ENCODE measurements around the gene ST14.
A peak's percentile ranks its signal among the peaks of the same experiment; 100 is the strongest.

Gene ST14

DNA sequence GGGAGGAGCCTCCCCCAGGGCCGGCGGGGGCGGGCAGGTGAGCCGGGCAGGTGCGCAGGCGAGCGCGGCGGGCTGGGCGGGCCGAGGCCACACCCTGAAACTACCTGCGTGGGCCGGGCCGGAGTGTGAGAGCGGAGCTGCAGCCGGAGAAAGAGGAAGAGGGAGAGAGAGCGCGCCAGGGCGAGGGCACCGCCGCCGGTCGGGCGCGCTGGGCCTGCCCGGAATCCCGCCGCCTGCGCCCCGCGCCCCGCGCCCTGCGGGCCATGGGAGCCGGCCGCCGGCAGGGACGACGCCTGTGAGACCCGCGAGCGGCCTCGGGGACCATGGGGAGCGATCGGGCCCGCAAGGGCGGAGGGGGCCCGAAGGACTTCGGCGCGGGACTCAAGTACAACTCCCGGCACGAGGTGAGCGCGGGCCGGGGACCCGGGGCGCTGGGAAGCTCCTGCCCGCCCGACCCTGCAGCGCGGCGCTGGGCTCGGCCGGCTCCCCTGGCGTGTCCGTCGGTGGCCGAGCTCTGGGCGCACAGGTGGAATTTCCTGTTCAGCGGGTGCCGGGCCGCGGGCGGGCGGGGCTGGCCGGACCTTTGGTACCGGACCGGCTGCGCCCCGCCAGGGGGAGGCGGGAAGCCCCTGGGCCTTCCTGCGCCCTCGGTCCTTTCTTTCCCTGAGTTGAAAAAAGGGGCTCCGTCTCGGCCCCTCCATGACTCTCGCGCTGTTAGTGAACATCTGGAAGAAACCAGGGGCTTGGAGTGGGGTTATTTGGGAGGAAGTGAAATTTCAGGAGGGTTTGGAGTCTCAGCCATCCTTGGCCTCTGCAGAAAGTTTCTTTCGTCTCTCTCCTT, at the start of gene ST14:
ST14 (plus strand) TSS at position 126 of the 841 bp plus-strand sequence; CDS start at position 324, 198 bp downstream.
- no peak for FAIRE-seq

- no peak for FAIRE-seq
These were observed 49.1 kb upstream of the ST14 start for GRCh38 chr11:130110339-130111108.

- FAIRE-seq, result no peak
These were observed 47.3 kb upstream of the ST14 start for GRCh38 chr11:130112071-130112830.

GRCh38 chr11:130114281-130114680, 45.3 kb upstream of the ST14 start:
- no peak for FAIRE-seq

DNA sequence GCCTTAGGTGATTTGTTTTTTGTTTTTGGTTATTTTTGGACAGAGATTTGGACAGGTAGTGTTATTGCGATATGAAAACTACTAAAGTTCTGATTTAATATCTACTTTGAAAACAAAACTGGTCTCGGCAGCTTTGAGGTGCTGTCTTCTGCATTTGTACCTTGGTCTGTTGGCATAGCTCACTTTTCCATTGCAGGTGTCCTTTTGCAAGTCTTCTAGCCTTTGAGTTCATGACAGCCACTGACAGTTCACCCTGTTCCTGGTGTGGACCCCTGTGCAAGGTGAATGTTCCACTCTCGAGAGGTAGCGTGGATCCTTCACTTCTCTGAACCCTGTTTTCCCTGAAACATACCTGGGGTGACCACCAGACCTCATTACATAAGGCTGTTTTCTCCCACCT, 44.9 kb upstream of the ST14 start:
- FAIRE-seq, result no peak

GRCh38 chr11:130115218-130115617, 44.4 kb upstream of the ST14 start:
- FAIRE-seq, result no peak

- no peak for FAIRE-seq
These were observed 41.4 kb upstream of the ST14 start for GRCh38 chr11:130118165-130118564.

GRCh38 chr11:130118636-130119387, 40.8 kb upstream of the ST14 start:
- FAIRE-seq, result no peak

DNA sequence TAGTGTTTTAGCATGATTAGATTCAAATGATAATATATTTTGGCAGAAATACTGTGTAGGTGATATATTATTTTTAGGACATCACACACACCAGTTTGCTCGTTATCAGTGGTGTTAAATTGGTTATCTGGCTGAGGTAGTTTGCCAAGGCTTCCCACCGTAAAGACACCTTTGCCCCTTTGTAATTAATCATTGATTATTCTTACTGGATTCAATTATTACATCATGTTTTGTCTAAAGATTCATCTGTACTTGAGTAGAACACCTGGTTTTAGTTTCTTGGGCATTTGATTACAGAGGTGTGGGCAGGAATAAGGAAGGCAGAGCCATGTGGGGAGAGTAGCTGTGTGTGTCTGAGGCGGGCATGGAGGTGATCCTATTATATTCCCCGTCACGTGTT, 39.5 kb upstream of the ST14 start:
- no peak for FAIRE-seq

DNA sequence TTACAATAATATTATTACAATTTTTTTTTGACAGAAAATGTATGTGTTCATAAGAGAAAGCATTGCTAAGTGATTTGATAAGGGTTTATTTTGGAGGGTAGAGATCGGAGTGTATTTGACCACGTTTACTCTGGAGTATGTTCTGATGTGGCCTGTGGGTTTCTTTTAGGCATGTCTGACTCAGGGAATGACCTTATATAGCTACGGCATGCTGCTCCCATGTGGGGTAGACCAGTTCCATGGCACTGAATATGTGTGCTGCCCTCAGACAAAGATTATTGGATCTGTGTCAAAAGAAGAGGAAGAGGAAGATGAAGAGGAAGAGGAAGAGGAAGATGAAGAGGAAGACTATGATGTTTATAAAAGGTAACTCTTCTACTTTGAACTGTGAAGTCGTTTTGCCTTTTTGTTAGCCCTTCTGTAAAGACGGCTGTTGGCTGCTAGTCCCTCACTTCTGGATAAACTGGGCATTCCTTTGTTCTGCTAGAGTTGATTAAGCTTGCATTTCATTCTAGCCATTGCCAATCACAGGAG, 38.1 kb upstream of the ST14 start:
- FAIRE-seq, result no peak

DNA sequence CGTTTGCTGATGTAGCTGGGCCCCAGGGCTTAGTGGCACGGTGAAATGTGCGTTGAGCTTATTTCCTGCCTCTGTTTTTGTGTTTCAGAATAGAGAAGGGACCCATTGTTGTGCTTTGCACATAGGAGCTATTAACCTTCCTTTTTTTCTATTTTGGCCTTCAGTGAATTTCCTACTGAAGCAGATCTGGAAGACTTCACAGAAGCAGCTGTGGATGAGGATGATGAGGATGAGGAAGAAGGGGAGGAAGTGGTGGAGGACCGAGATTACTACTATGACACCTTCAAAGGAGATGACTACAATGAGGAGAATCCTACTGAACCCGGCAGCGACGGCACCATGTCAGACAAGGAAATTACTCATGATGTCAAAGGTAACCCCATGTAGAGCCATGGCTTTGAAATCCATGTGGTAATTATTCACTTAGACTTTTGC, 37.4 kb upstream of the ST14 start:
- FAIRE-seq, result no peak

DNA sequence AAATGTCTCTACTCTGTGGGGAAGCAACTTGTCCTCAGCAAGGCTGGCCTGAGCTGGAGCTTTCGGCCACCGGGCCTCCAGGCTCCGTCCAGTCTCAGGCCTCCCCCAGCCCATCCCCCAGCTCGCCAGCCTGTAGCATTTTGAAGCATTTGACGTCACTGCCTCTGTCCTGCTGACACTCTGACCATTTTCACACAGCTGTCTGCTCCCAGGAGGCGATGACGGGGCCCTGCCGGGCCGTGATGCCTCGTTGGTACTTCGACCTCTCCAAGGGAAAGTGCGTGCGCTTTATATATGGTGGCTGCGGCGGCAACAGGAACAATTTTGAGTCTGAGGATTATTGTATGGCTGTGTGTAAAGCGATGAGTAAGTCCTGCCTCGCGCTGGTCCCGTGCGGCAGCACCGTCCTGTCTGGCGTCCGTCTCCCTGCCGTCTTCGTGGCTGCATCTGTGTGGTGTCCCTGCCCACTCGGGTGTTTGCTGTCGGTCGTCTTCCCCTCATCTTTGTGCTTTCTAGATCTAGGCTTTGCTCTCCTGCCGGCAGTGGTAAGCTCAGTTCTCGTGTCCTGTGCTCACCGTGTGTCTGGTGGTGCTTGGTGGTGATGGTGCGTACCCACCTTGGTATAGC, 36.1 kb upstream of the ST14 start:
- FAIRE-seq, result no peak

- no peak for FAIRE-seq
These were observed 35.5 kb upstream of the ST14 start for GRCh38 chr11:130124096-130124495.

GRCh38 chr11:130125638-130126037, 33.9 kb upstream of the ST14 start:
- FAIRE-seq, result no peak

GRCh38 chr11:130126516-130126915, 33.1 kb upstream of the ST14 start:
- FAIRE-seq, result no peak

- FAIRE-seq, result no peak
These were observed 32.1 kb upstream of the ST14 start for GRCh38 chr11:130127509-130127908.

DNA sequence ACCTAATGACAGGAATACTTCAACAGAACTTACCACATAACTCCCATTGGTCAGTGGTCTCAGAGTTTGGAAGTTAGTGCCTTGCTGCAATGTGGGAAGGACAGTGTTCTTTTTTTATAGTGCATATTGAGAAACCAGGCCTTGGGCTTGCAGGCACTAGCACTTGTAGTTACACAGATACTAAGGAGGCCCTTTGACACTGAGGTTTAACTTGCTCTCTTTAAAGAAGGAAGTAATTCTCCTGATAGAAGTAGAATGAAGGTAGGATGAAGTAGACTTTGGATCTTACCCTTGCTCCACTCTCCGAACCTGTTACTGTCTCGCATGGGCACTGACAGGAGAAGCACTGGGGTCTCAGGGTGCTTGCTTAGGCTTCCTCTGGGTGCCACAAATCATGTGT, 31.0 kb upstream of the ST14 start:
- FAIRE-seq, result no peak

DNA sequence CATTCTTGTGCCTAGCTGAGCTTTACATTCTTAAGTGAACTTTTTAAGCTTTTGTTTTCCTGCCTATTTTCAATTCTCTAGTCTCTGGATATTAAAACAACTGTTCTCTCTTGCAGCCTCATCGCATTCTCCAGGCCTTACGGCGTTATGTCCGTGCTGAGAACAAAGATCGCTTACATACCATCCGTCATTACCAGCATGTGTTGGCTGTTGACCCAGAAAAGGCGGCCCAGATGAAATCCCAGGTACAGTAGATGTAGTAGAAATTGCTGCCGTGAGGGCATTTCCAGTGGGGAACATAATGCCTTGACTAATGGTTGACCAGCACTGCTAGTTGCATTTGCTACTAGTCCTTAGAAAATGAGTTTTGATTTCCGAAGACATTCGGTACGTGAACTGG, 29.7 kb upstream of the ST14 start:
- no peak for FAIRE-seq

- FAIRE-seq, result peak; percentile 56
These were observed 27.4 kb upstream of the ST14 start for GRCh38 chr11:130131961-130132850.

- no peak for FAIRE-seq
These were observed 25.9 kb upstream of the ST14 start for GRCh38 chr11:130133716-130134115.

DNA sequence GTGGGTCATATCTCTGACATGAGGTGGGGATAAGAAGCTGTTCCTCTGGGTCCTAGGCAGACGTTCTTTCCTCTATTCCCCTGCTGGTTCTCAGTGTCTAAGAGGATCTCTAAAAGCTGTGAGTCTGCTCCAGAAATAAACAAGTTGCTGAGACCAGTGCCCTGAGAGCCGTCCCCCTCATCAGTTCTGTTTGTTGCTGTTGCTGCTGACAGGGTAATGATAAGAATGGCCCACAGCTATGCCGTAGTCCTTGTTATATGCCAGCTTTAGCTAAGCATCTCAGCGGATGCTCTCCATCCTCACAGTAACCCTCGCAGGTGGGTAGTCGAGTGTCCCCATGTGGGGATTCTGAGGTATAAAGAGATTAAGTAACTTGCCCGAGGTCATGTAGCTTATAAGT, 23.5 kb upstream of the ST14 start:
- no peak for FAIRE-seq

Data from TTC549 (cell line).